22Rv1 (cell line): ENCODE measurements around the gene BZW2.

Source experiments
- H3K27ac ChIP-seq: fragments of 450-650 bp; 2 replicates; pipeline ENCODE4 v1.5.1; 2017
- CTCF ChIP-seq: fragments of 450-650 bp; IDR thresholded peaks from 2 replicates; pipeline ENCODE4 v1.5.1; 2017; ENCODE audit warnings: mild to moderate bottlenecking
- ZFX ChIP-seq: fragments of 450-650 bp; IDR thresholded peaks from 2 replicates; pipeline ENCODE4 v1.6.1; 2017; ENCODE audit warnings: antibody characterized with exemption, borderline replicate concordance

BZW2 gene

GRCh38 chr7:16611711-16612110, 34.3 kb upstream of the BZW2 start:
- TF ChIP-seq CTCF (no peak), ZFX (no peak)
- no peak overlapping the region for H3K27ac ChIP-seq

- TF ChIP-seq ZFX (no peak), CTCF (no peak)
- H3K27ac ChIP-seq, result no peak overlapping the region
Measured at GRCh38 chr7:16615228-16615627, 30.8 kb upstream of the BZW2 start.

- TF ChIP-seq ZFX (no peak), CTCF (no peak)
Measured at GRCh38 chr7:16616122-16616521, 29.9 kb upstream of the BZW2 start.

GRCh38 chr7:16616542-16616941, 29.4 kb upstream of the BZW2 start:
- no peak overlapping the region for H3K27ac ChIP-seq
- TF ChIP-seq ZFX, result no peak
- TF ChIP-seq CTCF, result no peak

More at GRCh38 chr7:16616122-16616521, 29.9 kb upstream of the BZW2 start:
- H3K27ac ChIP-seq, result no peak overlapping the region

GRCh38 chr7:16619979-16620408, 26.0 kb upstream of the BZW2 start:
- no peak overlapping the region for H3K27ac ChIP-seq
- TF ChIP-seq ZFX (no peak), CTCF (no peak)

GRCh38 chr7:16626388-16626787, 19.6 kb upstream of the BZW2 start:
- no peak overlapping the region for H3K27ac ChIP-seq
- TF ChIP-seq ZFX (no peak), CTCF (no peak)

GRCh38 chr7:16627236-16627635, 18.7 kb upstream of the BZW2 start:
- no peak for TF ChIP-seq ZFX
- TF ChIP-seq CTCF, result no peak
- no peak overlapping the region for H3K27ac ChIP-seq
